GM23338 (cell line): ENCODE measurements around the gene RIPK4. TPM values are rescaled to one million over a fixed set of nuclear protein-coding genes. Genes with fewer than 3 reads are reported as not detected.

ENCODE experiments used
- ATAC-seq: fragments of 200-7000 bp; cut with Tn5 transposase; 3 replicates; pipeline ENCODE4 v1.9.1; 2020
- DNase-seq: peaks from one replicate; pipeline ENCODE4 v3.0.0-alpha.2; 2015; ENCODE audit warnings: low spot score
- H2AFZ ChIP-seq: fragments of 200-600 bp; sonication (generic); 2 replicates; pipeline ENCODE4 v1.8.0; 2016; ENCODE audit warnings: antibody characterized with exemption, mild to moderate bottlenecking, moderate library complexity
- H3F3A ChIP-seq: fragments of 200-600 bp; sonication (generic); replicated peaks from 2 replicates; pipeline ENCODE4 v1.8.0; 2017; ENCODE audit warnings: antibody characterized with exemption, mixed run types, low read depth
- H3K27ac ChIP-seq: fragments of 200-600 bp; sonication (generic); 2 replicates; pipeline ENCODE4 v1.6.1; 2016; ENCODE audit warnings: low read depth
- H3K27me3 ChIP-seq: fragments of 200-600 bp; sonication (generic); 2 replicates; pipeline ENCODE4 v1.8.0; 2016; ENCODE audit warnings: mild to moderate bottlenecking, mixed run types, moderate library complexity; ENCODE audit not compliant: insufficient read depth
- H3K36me3 ChIP-seq: fragments of 200-600 bp; sonication (generic); 2 replicates; pipeline ENCODE4 v1.8.0; 2016; ENCODE audit warnings: mild to moderate bottlenecking; ENCODE audit not compliant: insufficient read depth
- H3K4me1 ChIP-seq: fragments of 200-600 bp; sonication (generic); 2 replicates; pipeline ENCODE4 v1.8.0; 2016; ENCODE audit warnings: mild to moderate bottlenecking, moderate library complexity; ENCODE audit not compliant: insufficient read depth
- H3K4me2 ChIP-seq: fragments of 200-600 bp; sonication (generic); 2 replicates; pipeline ENCODE4 v1.7.1; 2017; ENCODE audit warnings: mixed run types
- H3K4me3 ChIP-seq: fragments of 200-600 bp; sonication (generic); 2 replicates; pipeline ENCODE4 v1.6.1; 2016; ENCODE audit warnings: mixed run types
- H3K79me2 ChIP-seq: fragments of 200-600 bp; sonication (generic); replicated peaks from 2 replicates; pipeline ENCODE4 v1.8.0; 2017; ENCODE audit warnings: mild to moderate bottlenecking; ENCODE audit not compliant: insufficient read depth
- H3K9me2 ChIP-seq: fragments of 200-600 bp; sonication (generic); 2 replicates; pipeline ENCODE4 v1.8.0; 2017; ENCODE audit not compliant: insufficient read depth
- H4K20me1 ChIP-seq: fragments of 200-600 bp; sonication (generic); replicated peaks from 2 replicates; pipeline ENCODE4 v1.8.0; 2017; ENCODE audit warnings: mild to moderate bottlenecking; ENCODE audit not compliant: insufficient read depth
- H3K27ac Mint-ChIP-seq: 2 replicates; pipeline ENCODE4 v1.8.0; 2020; ENCODE audit warnings: inconsistent platforms, mild to moderate bottlenecking, moderate library complexity, mixed read lengths
- H3K27me3 Mint-ChIP-seq: 3 replicates; pipeline ENCODE4 v1.8.0; 2022; ENCODE audit warnings: low read depth, mild to moderate bottlenecking, moderate library complexity, mixed read lengths, inconsistent platforms; ENCODE audit not compliant: insufficient read depth, poor library complexity
- H3K36me3 Mint-ChIP-seq: 3 replicates; pipeline ENCODE4 v1.8.0; 2021; ENCODE audit warnings: low read depth, mild to moderate bottlenecking, inconsistent platforms, moderate library complexity, mixed read lengths
- H3K4me1 Mint-ChIP-seq: 3 replicates; pipeline ENCODE4 v1.8.0; 2020; ENCODE audit warnings: mild to moderate bottlenecking, inconsistent platforms, mixed read lengths
- H3K4me3 Mint-ChIP-seq: 3 replicates; pipeline ENCODE4 v1.8.0; 2021; ENCODE audit warnings: moderate library complexity, mild to moderate bottlenecking, inconsistent platforms, mixed read lengths
- H3K9me3 Mint-ChIP-seq: 3 replicates; pipeline ENCODE4 v1.8.0; 2020; ENCODE audit warnings: moderate library complexity, mild to moderate bottlenecking, inconsistent platforms, mixed read lengths
- CREB1 ChIP-seq: fragments of 250-450 bp; sonication (Bioruptor Pico); IDR thresholded peaks from 2 replicates; pipeline ENCODE4 v1.5.0; 2020; ENCODE audit warnings: low read depth, mild to moderate bottlenecking, moderate library complexity
- CTCF ChIP-seq, 2 experiments: fragments of 200-600 bp in 1 of 2; sonication (generic) in 1 of 2; conservative IDR thresholded peaks; 2 replicates each; pipeline versions ENCODE4 v1.5.1 to v1.6.1; 2016 to 2017; ENCODE audit warnings: antibody characterized with exemption in 2 of 2, low read depth in 2 of 2, mild to moderate bottlenecking in 2 of 2, moderate library complexity in 1 of 2
- EZH2 ChIP-seq: fragments of 200-600 bp; sonication (generic); IDR thresholded peaks from one replicate; pipeline ENCODE4 v1.8.0; 2017; ENCODE audit warnings: antibody characterized with exemption, mild to moderate bottlenecking, low read depth; ENCODE audit not compliant: unreplicated experiment
- EZH2phosphoT487 ChIP-seq: fragments of 200-600 bp; sonication (generic); IDR thresholded peaks from one replicate; pipeline ENCODE4 v1.8.1; 2018; ENCODE audit warnings: antibody characterized with exemption; ENCODE audit not compliant: unreplicated experiment
- JUNB ChIP-seq: IDR thresholded peaks from one replicate; pipeline ENCODE4 v1.6.1; 2016; ENCODE audit warnings: antibody characterized with exemption; ENCODE audit not compliant: unreplicated experiment
- NANOG ChIP-seq: IDR thresholded peaks from 2 replicates; pipeline ENCODE4 v1.6.1; 2016; ENCODE audit warnings: antibody characterized with exemption, borderline replicate concordance
- POLR2AphosphoS5 ChIP-seq: IDR thresholded peaks from 2 replicates; pipeline ENCODE4 v1.6.1; 2016; ENCODE audit warnings: antibody characterized with exemption, low read depth
- REST ChIP-seq: IDR thresholded peaks from one replicate; pipeline ENCODE4 v1.6.1; 2018; ENCODE audit warnings: antibody characterized with exemption; ENCODE audit not compliant: unreplicated experiment
- STAT1 ChIP-seq: IDR thresholded peaks from one replicate; pipeline ENCODE4 v1.6.1; 2016; ENCODE audit warnings: antibody characterized with exemption; ENCODE audit not compliant: unreplicated experiment
- ZNF114 ChIP-seq: fragments of 250-450 bp; sonication (Bioruptor Pico); IDR thresholded peaks from 2 replicates; pipeline ENCODE4 v1.5.0; 2020; ENCODE audit warnings: mild to moderate bottlenecking, moderate library complexity
- ZNF331 ChIP-seq: fragments of 250-450 bp; sonication (Bioruptor Pico); IDR thresholded peaks from 2 replicates; pipeline ENCODE4 v1.5.0; 2020; ENCODE audit warnings: low read depth, mild to moderate bottlenecking, moderate library complexity
- polyA plus RNA-seq: library from polyadenylated mRNA; unstranded; fragments of >200 nt; fragmentation: Nextera tagmentation; extraction: Ambion mirVana; gene quantifications from 2 replicates; pipeline ENCODE4 v1.2.1, GENCODE V29; 2016
- total RNA-seq: library from RNA; depleted of rRNA; stranded (reverse); fragments of >200 nt; shearing (Covaris generic); gene quantifications from 2 replicates; pipeline ENCODE4 v1.2.3, GENCODE V29; 2014
- TF ChIP-seq, protein P1 (sequence below): IDR thresholded peaks from 2 replicates; pipeline ENCODE4 v1.6.1; 2016; ENCODE audit warnings: antibody characterized with exemption
- TF ChIP-seq, protein P2 (sequence below): fragments of 250-450 bp; sonication (Bioruptor Pico); IDR thresholded peaks from 2 replicates; pipeline ENCODE4 v1.5.0; 2020; ENCODE audit warnings: mild to moderate bottlenecking, moderate library complexity

Gene RIPK4
- total and polyA plus RNA-seq, 2 experiments from 2014 or later: 2.5 to 9.9 TPM

GRCh38 chr21:41792711-41793110, 25.9 kb upstream of the RIPK4 start:
- no peak overlapping the region for H3K4me3 Mint-ChIP-seq
- H3K36me3 ChIP-seq: peaks cover 4% of the 10 kb centered on the region; the same call in 1 of the 2 replicates
- peaks cover 30% of the 10 kb centered on the region for H3K9me3 Mint-ChIP-seq
- no peak for DNase-seq
- no peak overlapping the region for H3K27ac ChIP-seq
- peaks cover 3% of the 10 kb centered on the region for H3K27me3 Mint-ChIP-seq
- no peak overlapping the region for H2AFZ ChIP-seq
- TF ChIP-seq CTCF (conservative IDR thresholded peaks at IDR 0.05; ENCODE audit: low read depth in 2 of 2) (no peak), EZH2 (no peak), ZNF331 (CRISPR knock-in tag) (no peak), NANOG (no peak), POLR2AphosphoS5 (no peak), STAT1 (no peak), EZH2phosphoT487 (no peak), CREB1 (CRISPR knock-in tag) (no peak), JUNB (no peak), ZNF114 (CRISPR knock-in tag) (no peak), REST (no peak)
- TF ChIP-seq, protein P1, sequence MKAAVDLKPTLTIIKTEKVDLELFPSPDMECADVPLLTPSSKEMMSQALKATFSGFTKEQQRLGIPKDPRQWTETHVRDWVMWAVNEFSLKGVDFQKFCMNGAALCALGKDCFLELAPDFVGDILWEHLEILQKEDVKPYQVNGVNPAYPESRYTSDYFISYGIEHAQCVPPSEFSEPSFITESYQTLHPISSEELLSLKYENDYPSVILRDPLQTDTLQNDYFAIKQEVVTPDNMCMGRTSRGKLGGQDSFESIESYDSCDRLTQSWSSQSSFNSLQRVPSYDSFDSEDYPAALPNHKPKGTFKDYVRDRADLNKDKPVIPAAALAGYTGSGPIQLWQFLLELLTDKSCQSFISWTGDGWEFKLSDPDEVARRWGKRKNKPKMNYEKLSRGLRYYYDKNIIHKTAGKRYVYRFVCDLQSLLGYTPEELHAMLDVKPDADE: no peak
- TF ChIP-seq, protein P2, sequence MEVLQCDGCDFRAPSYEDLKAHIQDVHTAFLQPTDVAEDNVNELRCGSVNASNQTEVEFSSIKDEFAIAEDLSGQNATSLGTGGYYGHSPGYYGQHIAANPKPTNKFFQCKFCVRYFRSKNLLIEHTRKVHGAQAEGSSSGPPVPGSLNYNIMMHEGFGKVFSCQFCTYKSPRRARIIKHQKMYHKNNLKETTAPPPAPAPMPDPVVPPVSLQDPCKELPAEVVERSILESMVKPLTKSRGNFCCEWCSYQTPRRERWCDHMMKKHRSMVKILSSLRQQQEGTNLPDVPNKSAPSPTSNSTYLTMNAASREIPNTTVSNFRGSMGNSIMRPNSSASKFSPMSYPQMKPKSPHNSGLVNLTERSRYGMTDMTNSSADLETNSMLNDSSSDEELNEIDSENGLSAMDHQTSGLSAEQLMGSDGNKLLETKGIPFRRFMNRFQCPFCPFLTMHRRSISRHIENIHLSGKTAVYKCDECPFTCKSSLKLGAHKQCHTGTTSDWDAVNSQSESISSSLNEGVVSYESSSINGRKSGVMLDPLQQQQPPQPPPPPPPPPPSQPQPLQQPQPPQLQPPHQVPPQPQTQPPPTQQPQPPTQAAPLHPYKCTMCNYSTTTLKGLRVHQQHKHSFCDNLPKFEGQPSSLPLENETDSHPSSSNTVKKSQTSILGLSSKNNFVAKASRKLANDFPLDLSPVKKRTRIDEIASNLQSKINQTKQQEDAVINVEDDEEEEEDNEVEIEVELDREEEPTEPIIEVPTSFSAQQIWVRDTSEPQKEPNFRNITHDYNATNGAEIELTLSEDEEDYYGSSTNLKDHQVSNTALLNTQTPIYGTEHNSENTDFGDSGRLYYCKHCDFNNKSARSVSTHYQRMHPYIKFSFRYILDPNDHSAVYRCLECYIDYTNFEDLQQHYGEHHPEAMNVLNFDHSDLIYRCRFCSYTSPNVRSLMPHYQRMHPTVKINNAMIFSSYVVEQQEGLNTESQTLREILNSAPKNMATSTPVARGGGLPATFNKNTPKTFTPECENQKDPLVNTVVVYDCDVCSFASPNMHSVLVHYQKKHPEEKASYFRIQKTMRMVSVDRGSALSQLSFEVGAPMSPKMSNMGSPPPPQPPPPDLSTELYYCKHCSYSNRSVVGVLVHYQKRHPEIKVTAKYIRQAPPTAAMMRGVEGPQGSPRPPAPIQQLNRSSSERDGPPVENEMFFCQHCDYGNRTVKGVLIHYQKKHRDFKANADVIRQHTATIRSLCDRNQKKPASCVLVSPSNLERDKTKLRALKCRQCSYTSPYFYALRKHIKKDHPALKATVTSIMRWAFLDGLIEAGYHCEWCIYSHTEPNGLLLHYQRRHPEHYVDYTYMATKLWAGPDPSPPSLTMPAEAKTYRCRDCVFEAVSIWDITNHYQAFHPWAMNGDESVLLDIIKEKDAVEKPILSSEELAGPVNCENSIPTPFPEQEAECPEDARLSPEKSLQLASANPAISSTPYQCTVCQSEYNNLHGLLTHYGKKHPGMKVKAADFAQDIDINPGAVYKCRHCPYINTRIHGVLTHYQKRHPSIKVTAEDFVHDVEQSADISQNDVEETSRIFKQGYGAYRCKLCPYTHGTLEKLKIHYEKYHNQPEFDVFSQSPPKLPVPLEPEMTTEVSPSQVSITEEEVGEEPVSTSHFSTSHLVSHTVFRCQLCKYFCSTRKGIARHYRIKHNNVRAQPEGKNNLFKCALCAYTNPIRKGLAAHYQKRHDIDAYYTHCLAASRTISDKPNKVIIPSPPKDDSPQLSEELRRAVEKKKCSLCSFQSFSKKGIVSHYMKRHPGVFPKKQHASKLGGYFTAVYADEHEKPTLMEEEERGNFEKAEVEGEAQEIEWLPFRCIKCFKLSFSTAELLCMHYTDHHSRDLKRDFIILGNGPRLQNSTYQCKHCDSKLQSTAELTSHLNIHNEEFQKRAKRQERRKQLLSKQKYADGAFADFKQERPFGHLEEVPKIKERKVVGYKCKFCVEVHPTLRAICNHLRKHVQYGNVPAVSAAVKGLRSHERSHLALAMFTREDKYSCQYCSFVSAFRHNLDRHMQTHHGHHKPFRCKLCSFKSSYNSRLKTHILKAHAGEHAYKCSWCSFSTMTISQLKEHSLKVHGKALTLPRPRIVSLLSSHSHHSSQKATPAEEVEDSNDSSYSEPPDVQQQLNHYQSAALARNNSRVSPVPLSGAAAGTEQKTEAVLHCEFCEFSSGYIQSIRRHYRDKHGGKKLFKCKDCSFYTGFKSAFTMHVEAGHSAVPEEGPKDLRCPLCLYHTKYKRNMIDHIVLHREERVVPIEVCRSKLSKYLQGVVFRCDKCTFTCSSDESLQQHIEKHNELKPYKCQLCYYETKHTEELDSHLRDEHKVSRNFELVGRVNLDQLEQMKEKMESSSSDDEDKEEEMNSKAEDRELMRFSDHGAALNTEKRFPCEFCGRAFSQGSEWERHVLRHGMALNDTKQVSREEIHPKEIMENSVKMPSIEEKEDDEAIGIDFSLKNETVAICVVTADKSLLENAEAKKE: no peak
- peaks cover 7% of the 10 kb centered on the region; the same call in 1 of the 2 replicates for H3K4me1 ChIP-seq
- H3K9me2 ChIP-seq: no peaks in the 10 kb centered on the region
- no peak overlapping the region for H3K27ac Mint-ChIP-seq
- H3K27me3 ChIP-seq: no peaks in the 10 kb centered on the region
- no peaks in the 10 kb centered on the region for H4K20me1 ChIP-seq
- H3K36me3 Mint-ChIP-seq: peaks cover 10% of the 10 kb centered on the region; the same call in 2 of the 3 replicates
- peaks cover 13% of the 10 kb centered on the region; the same call in 2 of the 3 replicates for H3K4me1 Mint-ChIP-seq
- no peak for ATAC-seq
- no peak overlapping the region for H3K4me3 ChIP-seq
- no peaks in the 10 kb centered on the region for H3F3A ChIP-seq
- no peaks in the 10 kb centered on the region for H3K79me2 ChIP-seq
- no peak overlapping the region for H3K4me2 ChIP-seq
